Ovary (tissue), 9 donors: ENCODE data around the gene FNDC5. TPM values are rescaled to one million over a fixed set of nuclear protein-coding genes. Genes with fewer than 3 reads are reported as not detected.
A peak's percentile ranks its signal among the peaks of the same experiment; 100 is the strongest.

Source experiments
- DNase-seq, 5 donors: peaks; one replicate each; pipeline ENCODE4 v3.0.0-alpha.2; 2019 to 2020
- H3K27ac ChIP-seq, 2 donors: fragments of 200-600 bp; one replicate each; pipeline versions ENCODE4 v1.5.1 to v1.8.0; 2019 to 2022
- H3K27me3 ChIP-seq: fragments of 200-600 bp; one replicate; pipeline ENCODE4 v1.8.0; 2022
- H3K36me3 ChIP-seq: fragments of 200-600 bp; sonication (generic); one replicate; pipeline ENCODE4 v1.5.1; 2019
- H3K4me1 ChIP-seq: one replicate; pipeline ENCODE4 v1.8.1; 2013; ENCODE audit warnings: mild to moderate bottlenecking, moderate library complexity; ENCODE audit not compliant: insufficient read depth
- H3K4me3 ChIP-seq: fragments of 200-600 bp; sonication (generic); one replicate; pipeline ENCODE4 v1.5.1; 2017
- H3K9me3 ChIP-seq, 2 donors: fragments of 200-600 bp in 1 of 2; sonication (generic) in 1 of 2; one replicate each; pipeline versions ENCODE4 v1.5.1 to v1.8.1; 2013 to 2019; ENCODE audit warnings: mild to moderate bottlenecking in 1 of 2, moderate library complexity in 1 of 2
- CTCF ChIP-seq, 3 donors: fragments of 450-650 bp in 2 of 3; fragments of 200-600 bp in 1 of 3; IDR thresholded peaks; one replicate each; pipeline versions ENCODE4 v1.5.1 to v1.8.0; 2016 to 2022; ENCODE audit warnings: antibody characterized with exemption in 3 of 3, mild to moderate bottlenecking in 1 of 3
- EP300 ChIP-seq: sonication (generic); formaldehyde crosslinking; IDR thresholded peaks from one replicate; pipeline ENCODE4 v1.6.1; 2017; ENCODE audit warnings: antibody characterized with exemption
- POLR2A ChIP-seq: fragments of 450-650 bp; IDR thresholded peaks from one replicate; pipeline ENCODE4 v1.6.1; 2017; ENCODE audit warnings: antibody characterized with exemption, mild to moderate bottlenecking, moderate library complexity
- WGBS, 3 donors: extraction: QIAGEN DNeasy Blood & Tissue Kit in 1 of 3; methylation state at CpG; one replicate each; pipeline versions ENCODE4 v1.1.5 to v1.1.7; 2013 to 2017; 5-methylcytosine and 5-hydroxymethylcytosine counted together
- intact Hi-C, 4 donors: fragments of 100-400 bp; cut with DNase I; formaldehyde crosslinking; loops; one replicate each; pipeline versions ENCODE4 v1.11.0 to v1.15.1; 2022 to 2023
- polyA plus RNA-seq, 2 donors: library from polyadenylated mRNA; stranded (reverse); fragments of 200-250 nt in 1 of 2; fragments of 350-450 nt in 1 of 2; fragmentation: Illumina TruSeq in 1 of 2; extraction: RNeasy Lipid Tissue Mini Kit (QIAGEN cat#74804) in 1 of 2; gene quantifications; one replicate each; pipeline ENCODE4 v1.2.3, GENCODE V29; 2013 to 2014
- total RNA-seq, 7 donors: library from RNA; depleted of rRNA in 2 of 7; stranded (reverse); fragments of >200 nt in 2 of 7; fragmentation: NEBNext Ultra II Directional in 3 of 7; extraction: Animal tissue kit (Norgen Biotek cat#: 25700) in 3 of 7; gene quantifications; one replicate each; pipeline versions ENCODE4 v1.1.0 to v1.2.4, GENCODE V29; 2016 to 2023
- donor health status: DM: no; HTN: no; CAD: no; lungs with moderate emphysema.
- donor health status: DM: no; HTN: no; CAD: no.
- donor health status: Bipolar disorder and iron deficiency.
- donor health status: DM: yes; HTN: yes; CAD: no.
- donor health status: DM: no; HTN: no; CAD: no.
- donor health status: DM: yes; HTN: yes; CAD: no.

The FNDC5 gene
- total and polyA plus RNA-seq, 9 donors: 4.2 to 25.4 (median 12.1) TPM

- Histone ChIP-seq H3K27me3 (no peaks in the 10 kb centered on the region), H3K4me3 (peak within 1 kb of the TSS; percentile 55), H3K9me3 (no peaks in the 10 kb centered on the region), H3K27ac (no peak within 1 kb of the TSS), H3K4me1 (no peaks in the 10 kb centered on the region), H3K36me3 (no peaks in the 10 kb centered on the region)
- TF ChIP-seq POLR2A (no peak), EP300 (no peak), CTCF (IDR thresholded peaks at IDR 0.05) (no peak)
- DNase-seq: peak; percentile 64 to 80 (median 70)
- intact Hi-C loops: no loop called here
- WGBS, 3 donors: 1 to 3% (median 1%) methylated on average over 27 to 92 of the region's 92 CpGs
Observed at GRCh38 chr1:32900956-32901822, 30.5 kb upstream of the FNDC5 start, which contains the start of gene TMEM54. TSS of gene TMEM54 (minus strand) at chr1:32901389. CDS start at chr1:32901238, 151 bp downstream.

- no peaks in the 10 kb centered on the region for H3K27me3 ChIP-seq
- peak overlapping the region; percentile 55 for H3K4me3 ChIP-seq
- WGBS, 3 donors: 18 to 21% (median 18%) methylated on average over 22 of the region's 22 CpGs
- intact Hi-C loops: no loop called here
- no peak overlapping the region for H3K27ac ChIP-seq
- H3K4me1 ChIP-seq: no peaks in the 10 kb centered on the region
- TF ChIP-seq EP300 (no peak), POLR2A (no peak), CTCF (IDR thresholded peaks at IDR 0.05) (no peak)
- peak in 1 of 5 donors; percentile 30 for DNase-seq
- H3K36me3 ChIP-seq: no peaks in the 10 kb centered on the region
- no peaks in the 10 kb centered on the region for H3K9me3 ChIP-seq
Observed at GRCh38 chr1:32900371-32900955, 29.8 kb upstream of the FNDC5 start.

GRCh38 chr1:32899586-32900296 is 29.0 kb upstream of the FNDC5 start:
- peak overlapping the region; percentile 55 for H3K4me3 ChIP-seq
- no peaks in the 10 kb centered on the region for H3K27me3 ChIP-seq
- no peak overlapping the region for H3K27ac ChIP-seq
- peak in 1 of 5 donors; percentile 38 for DNase-seq
- TF ChIP-seq EP300 (no peak), CTCF (IDR thresholded peaks at IDR 0.05) (no peak), POLR2A (no peak)
- 79 to 85% (median 81%) methylated on average over 7 of the region's 7 CpGs for WGBS, 3 donors
- intact Hi-C loops: no loop called here
- no peaks in the 10 kb centered on the region for H3K36me3 ChIP-seq
- no peaks in the 10 kb centered on the region for H3K9me3 ChIP-seq
- no peaks in the 10 kb centered on the region for H3K4me1 ChIP-seq

- WGBS, 3 donors: 97 to 100% (median 99%) methylated on average over 3 of the region's 3 CpGs
- no peak for TF ChIP-seq CTCF (IDR thresholded peaks at IDR 0.05)
- peak in 1 of 5 donors; percentile 29 for DNase-seq
- H3K9me3 ChIP-seq: no peaks in the 10 kb centered on the region
- H3K36me3 ChIP-seq: no peaks in the 10 kb centered on the region
- intact Hi-C loops: no loop called here
- H3K4me3 ChIP-seq: no peak overlapping the region
- no peak overlapping the region for H3K27ac ChIP-seq
- no peaks in the 10 kb centered on the region for H3K4me1 ChIP-seq
- H3K27me3 ChIP-seq: no peaks in the 10 kb centered on the region
Observed at GRCh38 chr1:32898958-32899357, 28.2 kb upstream of the FNDC5 start.
